Neutrophil (primary cell): Measurements from ENCODE around the gene AKT3.

Experiments
- H3K27ac ChIP-seq: fragments of 200-600 bp; sonication (generic); 2 replicates; pipeline ENCODE4 v1.5.1; 2016; ENCODE audit warnings: mild to moderate bottlenecking, moderate library complexity
- H3K27me3 ChIP-seq: fragments of 200-600 bp; sonication (generic); 2 replicates; pipeline ENCODE4 v1.6.0; 2016; ENCODE audit warnings: mild to moderate bottlenecking
- H3K36me3 ChIP-seq: fragments of 200-600 bp; sonication (generic); 2 replicates; pipeline ENCODE4 v1.5.1; 2017
- H3K4me1 ChIP-seq, 2 experiments: fragments of 200-600 bp in 1 of 2; sonication (generic) in 1 of 2; 1 replicate in 1 of 2; 2 replicates in 1 of 2; pipeline versions ENCODE4 v1.5.1 to v1.6.1; 2013 to 2016; ENCODE audit warnings: low read depth in 1 of 2, low read length in 1 of 2, mild to moderate bottlenecking in 1 of 2, moderate library complexity in 1 of 2; ENCODE audit not compliant: control insufficient read depth in 1 of 2, insufficient read depth in 1 of 2
- H3K4me3 ChIP-seq, 2 experiments: fragments of 200-600 bp in 1 of 2; sonication (generic) in 1 of 2; 1 replicate in 1 of 2; 2 replicates in 1 of 2; pipeline ENCODE4 v1.5.1; 2013 to 2016; ENCODE audit warnings: low read depth in 1 of 2, low read length in 1 of 2, mild to moderate bottlenecking in 1 of 2, moderate library complexity in 1 of 2
- H3K9me3 ChIP-seq: fragments of 200-600 bp; sonication (generic); 2 replicates; pipeline ENCODE4 v1.5.1; 2016
- TF ChIP-seq, protein P1 (sequence below): fragments of 200-600 bp; sonication (generic); IDR thresholded peaks from 2 replicates; pipeline ENCODE4 v1.5.1; 2016; ENCODE audit warnings: antibody characterized with exemption

Gene AKT3

GRCh38 chr1:243526180-243526579 is 323.9 kb downstream of the AKT3 start:
- H3K4me1 ChIP-seq = no peaks in the 10 kb centered on the region

DNA sequence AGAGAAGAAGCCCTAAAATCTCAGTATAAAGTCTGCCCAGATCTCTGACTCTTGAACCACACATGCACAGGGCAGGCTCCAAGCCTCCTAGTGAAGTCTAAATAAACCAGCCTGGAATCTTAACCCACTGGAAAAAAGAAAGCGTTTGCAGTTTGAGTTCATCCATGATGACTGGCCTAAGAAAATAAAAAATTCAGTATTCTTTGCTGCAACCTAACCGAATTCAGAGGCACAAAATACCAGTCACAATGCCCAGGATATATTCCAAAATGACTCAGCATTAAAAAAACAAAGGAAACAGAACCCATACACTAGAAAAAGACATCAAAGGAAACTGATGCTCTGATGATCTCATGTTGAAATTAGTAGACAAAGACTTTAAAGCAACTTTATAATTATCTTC is 325.0 kb downstream of the AKT3 start:
- Histone ChIP-seq H3K27ac (no peak overlapping the region), H3K27me3 (no peaks in the 10 kb centered on the region), H3K4me3 (no peak overlapping the region), H3K4me1 (no peaks in the 10 kb centered on the region), H3K9me3 (no peaks in the 10 kb centered on the region), H3K36me3 (no peaks in the 10 kb centered on the region)
- TF ChIP-seq, protein P1, sequence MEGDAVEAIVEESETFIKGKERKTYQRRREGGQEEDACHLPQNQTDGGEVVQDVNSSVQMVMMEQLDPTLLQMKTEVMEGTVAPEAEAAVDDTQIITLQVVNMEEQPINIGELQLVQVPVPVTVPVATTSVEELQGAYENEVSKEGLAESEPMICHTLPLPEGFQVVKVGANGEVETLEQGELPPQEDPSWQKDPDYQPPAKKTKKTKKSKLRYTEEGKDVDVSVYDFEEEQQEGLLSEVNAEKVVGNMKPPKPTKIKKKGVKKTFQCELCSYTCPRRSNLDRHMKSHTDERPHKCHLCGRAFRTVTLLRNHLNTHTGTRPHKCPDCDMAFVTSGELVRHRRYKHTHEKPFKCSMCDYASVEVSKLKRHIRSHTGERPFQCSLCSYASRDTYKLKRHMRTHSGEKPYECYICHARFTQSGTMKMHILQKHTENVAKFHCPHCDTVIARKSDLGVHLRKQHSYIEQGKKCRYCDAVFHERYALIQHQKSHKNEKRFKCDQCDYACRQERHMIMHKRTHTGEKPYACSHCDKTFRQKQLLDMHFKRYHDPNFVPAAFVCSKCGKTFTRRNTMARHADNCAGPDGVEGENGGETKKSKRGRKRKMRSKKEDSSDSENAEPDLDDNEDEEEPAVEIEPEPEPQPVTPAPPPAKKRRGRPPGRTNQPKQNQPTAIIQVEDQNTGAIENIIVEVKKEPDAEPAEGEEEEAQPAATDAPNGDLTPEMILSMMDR = no peak

More at GRCh38 chr1:243526180-243526579, 323.9 kb downstream of the AKT3 start:
- TF ChIP-seq, protein P1 = no peak
- H3K27me3 ChIP-seq = no peaks in the 10 kb centered on the region
- H3K4me3 ChIP-seq = no peak overlapping the region
- no peaks in the 10 kb centered on the region for H3K36me3 ChIP-seq
- no peak overlapping the region for H3K27ac ChIP-seq
- H3K9me3 ChIP-seq = no peaks in the 10 kb centered on the region

DNA sequence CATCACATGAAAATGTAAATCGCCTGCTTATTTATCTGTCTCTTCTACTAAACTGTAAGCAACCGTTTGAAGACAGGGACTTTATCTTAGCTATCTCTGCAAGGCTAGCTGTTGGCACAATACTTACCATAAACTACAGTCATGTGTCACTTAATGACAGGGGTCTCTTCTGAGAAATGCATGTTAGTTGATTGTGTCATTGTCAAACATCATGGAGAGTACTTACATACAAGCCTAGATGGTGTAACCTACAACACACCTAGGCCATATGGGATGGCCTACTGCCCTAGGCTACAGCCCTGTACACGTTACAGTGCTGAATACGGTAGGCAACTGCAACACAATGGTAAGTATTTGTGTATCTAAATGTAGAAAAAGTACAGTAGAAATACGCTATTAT is 326.3 kb downstream of the AKT3 start:
- Histone ChIP-seq H3K27ac (no peak overlapping the region), H3K4me1 (no peaks in the 10 kb centered on the region), H3K27me3 (no peaks in the 10 kb centered on the region), H3K4me3 (no peak overlapping the region), H3K36me3 (no peaks in the 10 kb centered on the region), H3K9me3 (no peaks in the 10 kb centered on the region)
- TF ChIP-seq, protein P1 = no peak

GRCh38 chr1:243520831-243521230 is 329.2 kb downstream of the AKT3 start:
- Histone ChIP-seq H3K4me3 (no peak overlapping the region), H3K4me1 (no peaks in the 10 kb centered on the region), H3K27ac (no peak overlapping the region), H3K36me3 (no peaks in the 10 kb centered on the region), H3K27me3 (no peaks in the 10 kb centered on the region), H3K9me3 (no peaks in the 10 kb centered on the region)
- TF ChIP-seq, protein P1 = no peak

DNA sequence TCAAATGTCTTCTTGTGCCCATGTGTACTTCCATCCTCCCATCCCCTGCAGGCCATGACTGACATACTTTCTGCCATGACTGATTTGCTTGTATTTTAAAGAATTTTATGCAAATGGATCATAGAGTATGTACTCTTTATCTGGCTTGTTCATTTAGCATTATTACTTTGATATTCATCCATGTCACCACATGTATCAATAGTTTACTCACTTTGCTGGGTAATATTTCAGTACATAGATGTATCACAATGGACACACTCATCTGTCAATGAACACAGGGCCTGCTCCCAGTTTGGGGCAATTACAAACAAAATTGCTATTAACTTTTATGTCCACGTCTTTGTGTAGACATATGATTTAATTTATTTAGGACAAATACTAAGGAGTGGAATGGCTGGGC is 335.1 kb downstream of the AKT3 start:
- Histone ChIP-seq H3K36me3 (no peaks in the 10 kb centered on the region), H3K27me3 (no peaks in the 10 kb centered on the region), H3K27ac (no peak overlapping the region), H3K9me3 (no peaks in the 10 kb centered on the region), H3K4me1 (no peaks in the 10 kb centered on the region), H3K4me3 (no peak overlapping the region)
- TF ChIP-seq, protein P1 = no peak
